HG03342 (cell line): ENCODE data around the gene MACC1.

Experiments
- ATAC-seq: cut with Tn5 transposase; IDR thresholded peaks from one replicate; pipeline ENCODE4 v1.9.1; 2021; ENCODE audit warnings: mild to moderate bottlenecking, moderate library complexity; ENCODE audit not compliant: unreplicated experiment

MACC1 gene

DNA sequence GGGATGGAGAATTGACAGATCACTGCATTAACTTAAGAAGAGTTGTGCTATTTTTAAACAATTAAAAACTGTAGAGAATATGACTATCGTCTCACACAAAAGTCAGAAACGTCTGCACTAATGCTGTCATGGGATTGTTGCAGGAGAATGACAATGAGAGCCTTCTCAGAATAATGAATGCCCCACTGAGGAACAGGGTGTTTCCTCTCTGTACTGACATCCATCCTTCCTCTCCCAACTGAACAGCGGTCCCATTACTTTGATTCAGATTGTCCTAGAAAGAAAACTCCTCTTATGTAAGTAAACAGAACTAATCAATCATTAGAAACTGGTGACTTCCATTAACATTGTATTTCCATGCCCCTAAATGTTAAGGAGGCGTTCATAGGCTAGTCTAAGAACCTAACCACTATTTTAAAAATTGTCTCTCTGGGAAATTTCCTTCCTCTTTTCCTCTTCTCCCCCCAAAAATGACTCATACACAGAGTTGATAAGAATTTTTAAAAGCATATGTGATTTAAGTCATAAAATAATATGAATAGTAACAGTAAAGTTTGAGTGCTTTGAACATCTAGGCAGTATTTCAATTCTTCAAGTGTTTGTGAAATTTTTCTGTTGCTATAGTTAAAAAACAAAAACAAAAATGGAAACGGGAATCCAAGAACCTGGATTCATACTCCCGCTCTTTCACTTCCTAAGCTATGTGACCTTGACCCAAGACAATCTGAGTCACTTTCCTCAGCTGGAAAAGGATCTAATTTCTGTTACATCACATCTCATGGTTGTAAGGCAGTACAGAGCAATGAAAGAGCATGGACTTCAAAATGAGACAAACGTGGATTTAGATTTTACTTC lies 12.7 kb upstream of the MACC1 start:
- no peak for ATAC-seq

DNA sequence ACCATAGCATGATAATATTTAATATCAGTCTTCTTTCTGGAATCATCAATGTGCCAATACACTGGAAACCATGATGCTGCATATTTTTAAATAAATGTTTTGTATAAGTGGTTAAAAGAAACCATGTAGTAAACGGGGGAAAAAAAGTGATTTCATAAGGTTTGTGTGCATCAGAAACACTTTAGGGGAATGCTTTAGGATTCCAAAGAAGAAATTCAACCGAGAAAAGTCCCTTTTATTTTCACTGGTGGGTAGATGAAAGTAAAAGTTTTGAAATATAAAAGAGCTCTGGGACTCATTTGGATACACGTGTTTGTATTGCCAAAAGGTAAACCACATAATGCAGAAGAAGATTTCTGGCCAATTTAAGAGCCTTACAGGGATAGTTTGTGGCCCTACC lies 11.9 kb upstream of the MACC1 start:
- no peak for ATAC-seq

DNA sequence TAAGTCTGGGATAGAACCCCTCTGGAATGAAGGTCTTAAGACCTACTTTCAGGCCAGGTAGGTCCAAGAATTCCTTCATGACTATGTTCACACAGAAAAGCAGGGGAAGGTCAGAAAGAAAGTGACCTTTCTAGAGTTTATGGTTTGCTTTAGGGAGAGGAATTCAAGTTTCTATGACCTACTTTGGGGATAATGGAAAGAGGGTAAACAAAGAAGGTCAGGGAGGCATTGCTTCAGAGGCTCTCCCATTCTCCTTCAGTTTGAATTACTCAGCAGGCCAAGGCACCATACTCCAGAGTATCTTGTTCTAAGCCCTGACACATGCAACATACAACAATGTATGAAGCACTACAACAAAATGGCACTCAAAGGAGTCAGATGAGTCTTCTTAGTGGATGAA lies 11.5 kb upstream of the MACC1 start:
- no peak for ATAC-seq

DNA sequence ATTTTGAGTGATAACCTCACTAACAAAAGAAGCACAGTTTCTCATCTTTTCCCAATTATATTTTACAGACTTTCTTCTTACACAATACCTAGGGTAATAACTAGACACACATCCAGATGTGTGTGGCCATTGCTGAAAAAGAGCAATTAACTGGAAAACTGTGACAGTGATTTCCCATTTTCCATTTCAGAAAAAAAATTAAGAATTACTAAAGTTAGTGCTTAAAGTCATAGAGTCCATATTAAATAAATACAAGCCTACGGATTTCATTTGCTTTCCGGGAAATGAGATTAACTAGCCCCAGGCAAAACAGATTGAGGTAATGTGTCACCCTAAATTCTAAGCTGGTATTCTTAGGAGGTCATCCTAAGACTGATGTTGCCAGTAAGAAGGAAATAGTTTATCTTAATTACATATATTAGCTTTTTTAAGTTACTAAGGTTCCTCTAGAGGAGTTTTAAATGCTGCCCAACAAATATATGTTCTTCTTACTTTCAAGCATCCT lies 10.2 kb upstream of the MACC1 start:
- no peak for ATAC-seq

DNA sequence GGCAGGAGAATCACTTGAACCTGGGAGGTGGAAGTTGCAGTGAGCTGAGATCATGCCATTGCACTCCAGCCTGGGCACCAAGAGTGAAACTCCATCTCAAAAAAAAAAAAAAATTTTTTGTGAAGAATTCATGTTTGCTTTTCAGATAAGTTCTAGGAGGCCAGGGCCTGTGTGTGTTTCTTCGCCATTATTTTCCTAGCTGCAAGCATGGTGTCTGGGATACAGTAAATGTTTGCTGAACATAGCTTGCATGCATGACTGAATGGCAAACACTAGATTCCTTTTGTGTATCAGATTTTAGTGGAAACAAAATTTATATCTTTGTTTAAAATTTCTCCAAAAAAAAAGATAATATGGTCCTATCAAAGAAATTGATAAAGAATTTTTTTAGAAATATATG lies 9.7 kb upstream of the MACC1 start:
- ATAC-seq = no peak

DNA sequence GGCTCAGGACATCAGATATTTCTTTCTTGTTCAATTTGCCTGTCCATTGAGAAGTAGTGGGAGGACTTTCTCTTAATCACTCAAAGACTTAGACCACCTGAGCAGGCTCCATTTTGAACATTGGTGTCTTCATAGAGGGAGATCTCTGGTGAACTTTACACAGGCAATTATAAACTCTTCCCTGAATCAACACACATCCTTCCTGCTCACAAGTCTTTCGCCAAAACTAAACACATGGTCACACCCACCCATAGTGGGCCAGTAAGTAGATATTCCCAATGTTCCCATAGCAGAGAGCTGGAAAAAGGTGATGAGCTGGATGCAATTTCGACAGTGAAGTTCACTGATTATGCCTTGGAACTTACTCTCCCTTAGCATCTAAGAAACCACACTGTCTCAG lies 8.2 kb upstream of the MACC1 start:
- no peak for ATAC-seq

DNA sequence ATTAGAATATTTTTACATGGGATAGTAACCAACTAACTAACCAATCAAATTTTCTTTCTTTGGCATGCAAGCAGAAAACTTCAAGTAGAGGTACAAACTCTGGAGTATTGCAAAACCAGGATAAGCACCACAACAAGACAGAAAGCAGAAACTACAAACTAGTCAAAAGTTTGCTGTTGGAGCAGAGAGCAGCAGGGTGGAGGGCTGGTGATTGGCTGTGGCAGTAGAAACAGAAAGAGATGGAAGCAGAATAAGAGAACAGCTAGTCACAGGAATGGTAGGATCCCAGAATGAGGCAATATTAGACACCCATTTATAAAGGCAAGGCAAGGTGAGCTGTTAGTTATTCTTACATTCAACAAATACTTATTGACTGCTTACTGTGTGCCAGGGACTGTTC lies 6.8 kb upstream of the MACC1 start:
- no peak for ATAC-seq

DNA sequence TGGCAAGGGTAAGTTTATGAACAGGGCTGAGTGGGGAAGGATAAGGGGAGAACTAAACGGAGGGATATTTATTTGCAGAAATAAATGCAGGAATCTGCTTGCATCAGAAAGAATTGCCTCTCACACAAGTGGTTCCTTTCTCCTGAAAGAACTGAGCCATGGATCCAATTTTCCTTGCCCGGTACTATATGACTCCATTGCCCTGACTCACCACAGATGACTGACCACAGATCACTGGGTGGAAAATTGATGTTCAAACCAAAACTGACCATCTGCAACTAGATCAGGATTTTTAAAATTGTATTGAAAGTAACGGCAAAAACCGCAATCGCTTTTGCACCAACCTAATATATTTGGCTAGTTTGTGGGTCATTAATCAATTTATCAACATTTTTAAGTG lies 6.2 kb upstream of the MACC1 start:
- ATAC-seq = no peak

DNA sequence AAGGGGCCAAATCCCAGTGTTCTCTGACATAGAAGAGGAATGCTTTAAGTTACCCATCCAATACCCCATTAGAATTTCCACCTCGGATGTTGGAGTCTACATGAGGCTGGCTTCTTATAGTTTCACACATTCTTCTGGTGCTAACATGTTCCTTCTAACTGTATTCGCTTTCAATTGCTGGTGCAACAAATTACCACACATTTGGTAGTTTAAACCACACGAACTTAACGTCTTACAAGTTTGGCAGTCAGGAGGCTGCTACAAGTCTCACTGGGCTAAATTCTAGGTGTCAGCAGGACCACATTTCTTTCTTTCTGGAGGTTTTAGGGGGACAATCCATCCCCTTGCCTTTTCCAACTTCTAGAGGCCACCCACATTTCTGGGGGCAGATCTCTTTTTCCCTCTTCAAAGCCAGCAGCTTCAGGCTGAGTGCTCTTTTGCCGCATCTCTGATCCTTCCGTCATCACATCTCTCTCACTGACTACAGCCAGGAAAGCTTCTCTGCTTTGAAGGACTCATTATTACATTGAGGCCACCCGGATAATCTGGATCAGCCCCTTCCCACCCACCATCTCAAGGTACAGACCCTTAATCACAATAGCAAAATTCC lies 5.1 kb upstream of the MACC1 start:
- ATAC-seq = no peak

DNA sequence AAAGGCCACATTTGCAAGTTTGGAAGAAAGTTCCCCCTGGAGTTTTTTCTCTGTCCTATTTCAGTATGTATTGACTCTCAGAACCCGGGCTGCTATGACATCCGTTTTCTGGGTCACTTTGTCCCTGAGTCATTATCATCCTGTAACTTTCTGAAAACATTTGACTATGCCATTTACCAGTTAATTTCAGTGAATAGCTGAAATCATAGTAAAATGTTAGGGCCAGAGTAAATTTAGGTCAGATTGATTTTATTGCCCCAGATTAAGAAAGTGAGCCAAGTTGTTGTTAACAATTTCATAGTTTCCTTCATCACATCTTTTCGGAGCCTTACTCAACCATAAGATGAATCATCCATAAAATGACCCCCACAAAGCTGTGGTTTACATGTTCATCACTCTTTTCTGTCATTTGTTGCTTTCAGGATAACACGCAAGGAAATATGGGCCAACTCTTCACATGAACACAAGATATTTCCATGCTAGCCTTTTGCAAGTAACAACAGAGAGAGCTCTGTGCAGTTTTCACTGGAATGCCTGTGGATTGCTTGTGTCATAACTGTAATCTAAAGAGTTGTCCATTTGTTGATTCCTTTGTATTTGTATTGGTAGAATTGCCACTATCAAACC lies 3.9 kb upstream of the MACC1 start:
- ATAC-seq = no peak

DNA sequence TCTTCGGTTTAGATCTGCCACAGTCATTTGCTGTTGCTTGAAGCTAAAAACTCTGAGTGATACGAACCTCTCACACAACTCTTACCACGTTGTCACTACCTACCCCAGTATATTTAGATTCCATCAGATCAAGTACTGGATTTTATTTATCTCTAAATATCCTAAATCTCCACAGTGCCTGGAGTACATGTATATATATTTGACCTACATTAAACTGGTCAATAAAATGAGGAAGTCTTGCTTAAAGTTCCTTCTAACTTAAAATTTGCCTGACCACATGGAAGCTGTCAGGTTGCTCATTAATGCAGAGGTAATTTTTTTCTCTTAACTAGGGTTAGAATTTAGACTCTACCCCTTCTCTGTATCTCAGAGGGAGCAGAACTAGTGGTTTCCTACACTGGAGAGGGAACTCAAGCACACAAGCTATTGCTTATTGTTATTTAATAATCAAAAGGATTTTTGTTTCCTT lies 3.1 kb upstream of the MACC1 start:
- ATAC-seq = peak; percentile 8

DNA sequence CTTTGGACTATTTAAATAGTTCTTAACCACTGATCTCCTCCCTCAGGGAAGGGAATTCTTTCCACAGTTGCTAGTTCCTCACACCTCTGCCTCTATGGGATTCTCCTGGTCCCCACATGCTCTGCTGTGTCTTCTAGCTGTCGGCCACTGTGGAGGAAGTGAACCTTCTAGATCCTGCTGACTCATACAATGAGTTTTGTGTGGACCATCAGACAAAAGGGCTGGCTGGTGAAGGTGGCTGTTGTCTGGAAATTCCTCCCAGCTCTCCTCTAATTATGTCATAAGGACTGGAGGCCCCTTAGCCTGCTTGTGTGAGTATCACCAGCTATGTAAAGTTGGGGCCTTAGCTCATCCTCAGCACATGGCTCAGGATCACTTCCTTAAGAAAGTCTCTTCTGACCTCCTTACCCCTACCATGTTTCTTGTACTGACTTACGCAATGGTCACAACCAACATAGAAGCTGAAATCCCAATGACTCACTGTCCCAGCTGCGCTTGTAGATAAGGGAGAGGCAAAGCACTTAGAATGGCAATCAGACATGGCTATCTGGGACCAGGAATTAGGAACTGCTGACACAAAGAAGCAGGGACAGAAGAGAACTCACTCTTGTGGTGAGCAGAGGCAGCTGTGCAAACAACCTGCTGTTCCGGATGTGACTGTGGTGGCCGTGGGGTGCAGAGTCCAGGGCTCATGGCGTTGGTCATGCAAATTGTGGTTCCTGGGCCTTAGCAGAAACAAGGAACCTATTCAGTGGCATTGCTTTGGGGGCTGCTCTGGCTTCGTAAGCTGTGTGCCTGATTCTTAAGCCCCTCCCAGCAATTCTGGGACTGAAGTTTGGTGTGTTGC lies 2.5 kb upstream of the MACC1 start:
- ATAC-seq = peak; percentile 73

DNA sequence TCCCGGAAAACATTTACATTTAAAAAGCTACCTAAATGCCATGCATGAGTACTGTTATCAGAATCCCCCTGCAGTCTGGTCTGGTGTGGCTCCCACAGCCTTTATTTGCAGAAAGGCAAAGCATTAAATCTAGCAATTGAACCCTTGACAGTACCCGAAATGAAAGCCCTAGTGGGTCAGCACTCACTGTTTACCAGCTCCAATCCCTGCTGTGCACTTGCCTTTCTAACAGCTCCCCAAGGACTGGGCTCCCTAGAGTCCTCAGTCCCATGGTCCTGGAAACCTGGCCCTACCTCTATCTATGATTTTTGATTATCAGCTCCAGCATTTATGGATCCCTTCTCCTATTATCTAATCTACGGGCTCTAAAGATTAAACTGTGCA lies 1.9 kb upstream of the MACC1 start:
- ATAC-seq = no peak

DNA sequence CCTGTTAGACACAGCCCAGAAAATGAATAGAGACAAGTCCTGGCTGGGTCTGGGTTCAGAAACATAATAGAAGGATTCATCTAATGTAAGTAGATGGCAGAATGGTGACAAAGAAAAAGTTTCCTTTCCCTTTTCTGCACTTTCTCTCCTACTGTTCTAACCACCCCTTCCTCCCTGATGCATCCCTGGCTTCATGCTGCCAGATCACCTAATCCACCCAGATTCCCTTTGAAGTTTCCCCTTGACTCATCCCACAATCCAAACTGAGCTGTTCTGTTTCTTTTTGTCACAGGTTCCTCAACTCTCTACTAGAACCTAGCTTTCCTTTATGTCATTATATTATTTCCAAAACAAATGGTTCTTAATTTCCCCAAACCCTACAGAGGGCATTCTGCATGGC lies 1.1 kb upstream of the MACC1 start:
- no peak for ATAC-seq

DNA sequence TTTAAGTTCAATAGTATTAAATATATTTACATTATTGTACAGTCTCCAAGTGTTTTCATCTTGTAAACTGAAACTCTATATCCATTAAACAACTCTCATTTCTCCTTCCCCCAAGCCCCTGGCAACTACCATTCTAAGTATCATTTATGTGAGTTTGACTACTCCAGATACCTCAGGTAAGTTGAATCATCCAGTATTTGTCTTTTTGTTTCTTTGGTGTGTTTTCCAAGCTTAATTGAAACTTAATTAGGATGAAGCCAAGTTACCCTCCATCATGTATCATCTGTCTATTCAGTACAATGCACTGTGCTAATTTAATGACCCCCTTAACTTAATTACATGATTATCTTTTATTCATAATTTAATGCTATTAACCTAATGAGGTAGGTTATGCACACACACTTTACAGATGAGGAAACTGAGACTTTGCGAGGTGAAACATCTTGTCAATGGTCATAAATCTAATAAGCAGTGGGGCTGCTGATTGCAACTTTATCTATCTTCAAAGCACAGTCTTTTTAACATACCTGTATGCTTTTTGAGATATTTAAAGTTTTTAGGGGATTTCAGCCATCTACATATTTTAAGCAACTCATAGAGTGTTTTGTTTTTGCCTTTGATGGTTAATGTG lies 663 bp downstream of the MACC1 start:
- ATAC-seq = no peak

DNA sequence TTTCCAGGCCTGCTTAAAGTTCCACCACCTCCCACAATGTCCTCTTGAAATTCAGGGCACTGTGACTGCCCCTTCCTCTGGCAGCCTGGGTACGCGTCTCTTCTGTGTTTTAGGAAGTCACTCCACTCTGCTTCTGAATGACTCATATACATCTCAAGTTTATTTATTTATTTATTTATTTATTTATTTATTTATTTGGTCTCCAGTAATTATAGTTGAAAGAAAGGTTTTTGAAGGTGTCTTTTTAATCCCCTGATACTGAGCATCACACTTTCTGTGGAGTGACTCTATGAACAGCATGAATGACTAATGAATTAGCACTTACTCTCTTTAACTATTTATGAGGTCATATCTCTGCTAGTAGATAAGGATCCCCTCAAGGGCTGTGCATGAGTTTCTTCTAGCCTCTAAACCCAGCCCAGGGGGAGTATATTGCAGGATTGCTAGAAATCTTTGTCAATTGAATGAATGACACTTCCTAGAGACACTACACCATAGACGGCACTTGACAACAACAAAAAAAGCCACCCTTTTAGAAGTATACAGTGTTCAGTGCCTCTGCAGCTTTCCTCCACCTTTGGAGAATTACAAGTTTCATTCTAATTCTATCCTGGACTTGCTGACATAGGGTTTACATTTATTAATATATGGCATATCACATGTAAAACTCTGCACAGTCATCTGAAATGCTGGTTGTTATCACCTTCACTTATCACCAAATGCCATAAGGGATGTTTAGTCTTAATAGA lies 2.1 kb downstream of the MACC1 start:
- ATAC-seq = no peak

DNA sequence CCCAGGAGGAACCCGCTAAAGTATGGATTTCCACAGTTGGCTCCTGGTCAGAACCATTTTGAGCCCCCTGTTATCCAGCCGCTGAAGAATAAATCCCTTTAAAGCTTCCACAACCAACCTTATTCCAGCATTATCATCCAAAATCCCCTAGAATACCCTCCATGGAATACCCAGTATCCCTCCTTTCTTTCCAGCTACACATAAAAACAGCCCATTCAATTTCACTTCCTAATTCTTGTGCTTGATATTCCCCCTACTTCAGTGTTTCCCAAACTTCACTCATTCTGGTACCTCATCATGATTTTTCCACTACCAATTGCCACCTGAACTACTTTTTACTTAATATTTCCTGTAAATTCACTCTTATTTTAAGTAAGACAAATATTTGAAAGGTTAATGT lies 3.1 kb downstream of the MACC1 start:
- ATAC-seq = no peak

DNA sequence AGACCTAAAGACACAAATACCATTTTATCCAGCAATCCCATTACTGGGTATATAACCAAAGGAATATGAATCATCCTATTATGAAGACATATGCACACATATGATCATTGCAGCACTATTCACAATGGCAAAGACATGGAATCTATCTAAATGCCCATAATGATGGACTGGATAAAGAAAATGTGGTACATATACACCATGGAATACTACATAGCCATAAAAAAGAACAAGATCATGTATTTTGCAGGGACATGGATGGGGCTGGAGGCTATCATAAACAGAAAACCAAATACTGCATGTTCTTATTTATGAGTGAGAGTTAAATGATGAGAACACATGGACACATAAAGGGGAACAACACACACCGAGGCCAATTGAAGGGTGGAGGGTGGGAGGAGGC lies 3.8 kb downstream of the MACC1 start:
- no peak for ATAC-seq

DNA sequence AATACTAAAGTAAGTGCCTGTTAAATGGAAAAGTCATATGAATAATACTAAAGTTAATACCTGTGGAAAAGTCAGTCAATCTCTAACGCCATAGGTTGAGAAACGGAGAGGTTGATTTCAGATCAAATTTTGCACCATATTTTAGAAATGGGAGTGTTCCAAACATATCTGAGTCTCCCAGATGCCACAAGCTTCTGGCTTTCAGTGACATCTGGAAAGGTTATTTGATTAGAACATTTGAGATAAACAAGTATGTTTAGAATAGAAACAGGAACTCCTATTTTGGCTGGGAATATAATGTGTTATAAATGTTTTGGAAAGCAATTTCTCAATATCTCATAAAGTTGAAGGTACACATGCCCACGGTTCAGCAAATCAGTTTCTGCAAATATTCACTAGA lies 5.8 kb downstream of the MACC1 start:
- ATAC-seq = no peak
